HG02798 (cell line): ENCODE results near the gene CPHXL2.

Source experiments
- ATAC-seq: cut with Tn5 transposase; IDR thresholded peaks from one replicate; pipeline ENCODE4 v1.9.1; 2021; ENCODE audit warnings: mild to moderate bottlenecking; ENCODE audit not compliant: unreplicated experiment, poor library complexity

The CPHXL2 gene

GRCh38 chr16:75676909-75677308 is at the start of gene CPHXL2:
Gene CPHXL2 (minus strand): TSS chr16:75677009. CDS start chr16:75676999, 10 bp downstream.
- ATAC-seq: no peak

DNA sequence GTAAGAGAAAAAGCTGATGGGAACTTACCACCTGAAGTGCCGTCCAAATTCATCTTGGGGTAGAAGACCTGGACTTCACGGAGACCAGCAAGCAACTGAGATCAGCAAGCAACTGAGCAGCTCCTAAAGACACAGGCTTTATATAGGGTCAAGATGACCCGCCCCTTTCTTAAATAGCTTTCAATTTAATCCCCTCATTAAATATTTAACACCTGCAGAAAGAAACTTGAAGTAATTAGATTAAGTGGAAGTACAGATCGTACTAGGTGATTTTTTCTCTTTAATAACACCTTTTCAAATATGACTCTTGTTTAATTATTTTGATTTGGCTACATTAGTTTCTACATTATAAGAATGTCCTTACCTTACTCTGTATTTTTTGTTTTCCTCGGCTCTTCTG is 49.6 kb upstream of the CPHXL2 start, which contains the start of gene CPHXL:
CPHXL (minus strand) TSS at position 101 of the 400 bp plus-strand sequence; CDS start at position 53, 48 bp downstream.
- no peak for ATAC-seq

- no peak for ATAC-seq
These were observed 41.6 kb upstream of the CPHXL2 start for GRCh38 chr16:75718452-75718851.

DNA sequence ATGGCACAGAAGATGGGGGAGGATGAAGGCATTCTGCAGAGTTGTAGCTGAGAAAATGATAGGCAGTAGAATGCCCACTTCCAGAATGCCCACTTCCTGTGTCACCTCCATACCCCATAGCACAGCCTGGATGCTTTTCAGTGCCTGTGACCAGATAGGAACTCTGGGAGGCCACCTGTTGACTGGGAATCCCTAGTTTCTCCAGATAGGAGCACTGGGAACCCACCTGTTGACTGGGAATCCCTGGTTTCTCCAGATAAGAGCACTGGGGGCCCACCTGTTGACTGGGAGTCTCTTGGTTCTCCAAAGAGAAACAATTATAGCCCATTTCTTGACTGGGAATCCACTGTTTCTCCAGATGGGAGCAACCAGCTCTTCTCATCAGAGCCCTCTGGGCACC is 37.9 kb upstream of the CPHXL2 start:
- ATAC-seq: no peak

DNA sequence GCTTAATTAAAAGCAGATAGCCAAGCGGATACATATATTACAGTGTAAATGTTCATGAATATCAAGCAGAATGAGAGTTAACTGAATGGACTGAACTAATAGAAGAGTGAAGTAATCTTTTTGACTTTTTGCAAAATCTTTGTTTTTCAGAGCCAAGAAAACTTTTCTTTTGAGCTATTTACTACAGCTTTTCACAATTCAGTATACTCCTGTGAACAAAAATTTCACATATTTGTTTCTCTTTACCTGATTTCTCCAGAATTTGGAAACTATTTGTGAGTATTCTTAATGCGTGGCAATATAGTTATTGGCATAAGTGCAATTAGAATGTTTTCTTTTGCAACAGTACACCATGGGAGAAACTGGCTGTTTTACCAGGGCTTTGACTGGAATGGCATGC is 33.5 kb upstream of the CPHXL2 start:
- no peak for ATAC-seq

GRCh38 chr16:75703306-75703705 is 26.5 kb upstream of the CPHXL2 start:
- ATAC-seq: no peak

DNA sequence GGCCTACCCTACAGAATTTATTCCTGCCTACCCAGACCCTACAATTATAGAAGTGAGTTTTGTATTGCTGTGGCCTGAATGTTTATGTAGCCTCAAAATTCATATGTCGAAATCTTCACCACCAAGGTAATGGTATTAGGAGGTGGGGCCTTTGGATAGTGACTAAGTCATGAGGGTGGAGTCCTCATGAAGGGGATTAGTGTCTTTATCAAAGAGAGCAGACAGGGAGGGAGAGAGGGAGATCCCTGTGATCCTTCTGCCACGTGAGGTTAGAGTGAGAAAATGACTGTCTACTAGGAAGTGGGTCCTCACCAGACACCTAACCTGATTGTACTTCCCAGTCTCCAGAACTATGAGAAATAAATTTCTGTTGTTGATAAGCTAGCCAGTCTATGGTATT is 25.4 kb upstream of the CPHXL2 start:
- ATAC-seq: no peak

DNA sequence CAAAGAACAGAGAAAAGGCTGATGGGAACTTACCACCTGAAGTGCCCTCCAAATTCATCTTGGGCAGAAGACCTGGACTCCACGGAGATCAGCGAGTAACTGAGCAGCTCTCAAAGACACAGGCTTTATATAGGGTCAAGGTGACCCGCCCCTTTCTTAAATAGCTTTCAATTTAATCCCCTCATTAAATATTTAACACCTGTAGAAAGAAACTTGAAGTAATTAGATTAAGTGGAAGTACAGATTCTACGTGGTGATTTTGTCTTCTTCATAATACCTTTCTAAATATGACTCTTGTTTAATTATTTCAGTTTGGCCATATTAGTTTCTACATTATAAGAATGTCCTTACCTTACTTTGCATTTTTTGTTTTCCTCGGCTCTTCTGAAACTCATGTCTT is 24.6 kb upstream of the CPHXL2 start, which contains the start of gene DUXB:
DUXB (minus strand) TSS at position 101 of the 400 bp plus-strand sequence; CDS start at position 58, 43 bp downstream.
- no peak for ATAC-seq

GRCh38 chr16:75697571-75697970 is 20.8 kb upstream of the CPHXL2 start:
- ATAC-seq: no peak

DNA sequence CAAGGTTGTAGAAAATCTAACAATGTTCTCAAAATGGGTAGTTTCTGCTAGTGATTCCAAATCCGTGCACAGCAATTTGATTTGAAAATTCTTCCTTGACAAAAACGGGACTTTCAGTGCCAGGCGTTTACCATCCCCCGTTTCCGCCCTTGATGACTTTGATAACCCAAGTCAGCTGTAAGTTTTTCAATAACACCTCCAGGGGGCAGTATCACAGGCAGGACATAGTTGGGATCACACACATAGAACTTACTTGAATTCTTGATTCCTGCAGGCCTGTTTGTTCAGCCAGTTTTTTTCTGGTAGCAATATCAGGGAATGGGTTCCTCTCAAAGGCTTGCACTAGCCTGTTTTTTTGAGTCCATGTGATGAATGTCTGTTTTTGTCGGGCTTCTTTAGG is 18.9 kb upstream of the CPHXL2 start:
- no peak for ATAC-seq

- no peak for ATAC-seq
These were observed 10.6 kb upstream of the CPHXL2 start for GRCh38 chr16:75687361-75687760.

DNA sequence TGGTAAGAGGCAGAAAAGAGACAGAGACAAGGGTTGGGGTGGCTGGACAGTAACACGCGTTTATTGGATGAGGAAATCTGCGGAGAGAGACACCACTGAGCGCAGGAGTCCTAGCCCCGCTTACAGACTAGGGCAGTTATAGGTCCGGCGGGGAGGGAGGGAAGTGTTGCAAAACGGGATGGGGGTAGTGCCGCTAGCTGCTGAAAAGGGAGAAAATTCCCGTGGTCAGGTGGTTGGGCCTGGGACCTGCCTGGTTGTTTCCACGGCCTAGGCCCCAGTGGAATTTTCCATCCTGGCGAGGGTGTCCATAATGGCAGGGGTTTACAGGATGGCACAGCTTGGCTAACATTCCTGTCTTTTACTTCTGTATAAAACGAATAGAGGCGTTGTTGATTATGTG is 5.5 kb upstream of the CPHXL2 start:
- no peak for ATAC-seq

DNA sequence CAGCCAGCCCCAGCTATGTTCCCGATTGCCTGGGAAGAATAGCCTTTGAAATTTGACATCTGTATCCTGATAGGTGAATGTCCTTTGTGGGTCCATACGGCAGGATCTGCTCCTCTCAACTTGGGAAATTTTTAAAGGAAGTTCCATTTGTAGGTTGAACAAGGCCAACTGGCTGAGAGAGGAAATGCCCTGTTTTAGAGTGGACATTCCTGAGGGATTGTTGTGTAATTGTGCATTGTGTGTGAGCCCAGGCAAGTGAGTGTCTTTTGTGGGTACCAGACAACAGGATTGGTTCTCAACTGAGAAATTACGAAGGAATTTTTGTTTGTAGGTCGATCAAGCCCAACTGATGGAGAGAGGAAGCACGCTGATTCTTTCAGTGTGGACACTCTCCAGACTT is 2.6 kb upstream of the CPHXL2 start:
- ATAC-seq: no peak

- ATAC-seq: no peak
These were observed 9.3 kb downstream of the CPHXL2 start for GRCh38 chr16:75667503-75667902.

DNA sequence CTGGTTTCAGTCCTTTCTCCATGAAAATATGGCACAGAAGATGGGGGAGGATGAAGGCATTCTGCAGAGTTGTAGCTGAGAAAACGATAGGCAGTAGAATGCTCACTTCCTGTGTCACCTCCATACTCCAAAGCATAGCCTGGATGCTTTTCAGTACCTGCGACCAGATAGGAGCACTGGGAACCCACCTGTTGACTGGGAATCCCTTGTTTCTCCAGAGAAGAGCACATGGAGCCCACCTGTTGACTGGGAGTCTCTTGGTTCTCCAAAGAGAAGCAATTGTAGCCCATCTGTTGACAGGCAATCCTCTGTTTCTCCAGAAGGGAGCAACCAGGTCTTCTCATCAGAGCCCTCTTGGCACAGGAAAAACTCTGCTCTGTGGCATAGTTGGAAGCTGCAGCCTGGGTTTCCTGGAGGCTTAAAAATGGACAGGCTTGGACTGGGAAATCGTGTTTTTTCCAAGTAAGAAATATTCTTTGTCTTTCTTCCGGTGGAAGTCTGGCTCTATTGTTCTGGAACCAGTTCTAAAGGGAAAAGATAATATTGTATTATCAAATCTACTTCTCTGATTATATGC is 16.0 kb downstream of the CPHXL2 start:
- ATAC-seq: no peak

GRCh38 chr16:75660321-75660720 is 16.5 kb downstream of the CPHXL2 start:
- no peak for ATAC-seq

DNA sequence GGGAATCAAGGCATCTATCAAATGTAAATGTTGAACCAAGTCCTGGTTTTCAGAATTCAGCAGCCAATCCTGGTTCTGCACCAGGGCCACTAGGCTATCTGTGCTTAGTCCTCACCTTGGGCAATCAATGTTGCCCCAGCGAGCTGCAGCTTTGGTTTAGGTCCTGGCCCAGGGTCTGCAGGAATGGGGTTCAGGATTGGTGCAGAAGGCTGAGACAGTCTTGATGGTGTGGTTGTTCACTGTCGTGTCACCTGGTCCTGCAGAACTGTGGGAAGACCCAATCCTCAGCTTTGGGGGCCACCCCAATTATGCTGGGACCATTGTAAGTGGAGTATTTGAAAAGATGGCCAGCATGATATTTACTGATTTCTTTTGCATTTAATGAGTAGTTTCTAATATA is 18.6 kb downstream of the CPHXL2 start:
- no peak for ATAC-seq

- ATAC-seq: no peak
These were observed 22.9 kb downstream of the CPHXL2 start for GRCh38 chr16:75653922-75654321.

DNA sequence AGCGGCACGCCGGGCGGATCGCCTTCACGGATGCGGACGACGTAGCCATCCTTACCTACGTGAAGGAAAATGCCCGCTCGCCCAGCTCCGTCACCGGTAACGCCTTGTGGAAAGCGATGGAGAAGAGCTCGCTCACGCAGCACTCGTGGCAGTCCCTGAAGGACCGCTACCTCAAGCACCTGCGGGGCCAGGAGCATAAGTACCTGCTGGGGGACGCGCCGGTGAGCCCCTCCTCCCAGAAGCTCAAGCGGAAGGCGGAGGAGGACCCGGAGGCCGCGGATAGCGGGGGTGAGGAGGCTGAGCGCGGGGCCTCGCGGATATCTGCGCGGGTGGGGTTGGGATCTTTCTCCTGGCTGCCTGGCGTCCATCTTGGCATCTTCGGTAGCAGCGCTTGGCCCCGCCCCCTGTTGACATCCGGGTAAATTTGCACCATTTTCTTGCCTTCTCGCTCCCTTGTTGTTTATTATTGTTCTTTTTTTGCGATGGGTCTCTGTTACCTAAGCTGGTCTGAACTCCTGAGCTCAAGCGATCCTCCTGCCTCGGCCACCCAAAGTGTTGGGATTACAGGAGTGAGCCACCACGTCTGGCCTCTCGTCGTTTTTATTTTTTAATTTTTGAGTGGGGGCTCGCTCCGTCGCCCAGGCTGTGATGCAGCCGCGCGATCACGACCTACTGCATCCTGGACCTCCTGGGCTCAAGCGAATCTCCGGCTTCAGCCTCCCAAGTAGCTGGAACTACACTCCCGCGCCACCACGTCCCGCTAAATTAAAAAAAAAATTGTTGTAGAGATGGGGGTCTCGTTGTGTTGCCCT is 28.3 kb downstream of the CPHXL2 start:
- peak; percentile 36 for ATAC-seq

GRCh38 chr16:75647492-75648264 is 29.1 kb downstream of the CPHXL2 start, which contains the start of the genes KARS1 and TERF2IP:
Gene KARS1 (minus strand): TSS chr16:75647665. CDS start chr16:75647639, 26 bp downstream.
Gene TERF2IP (plus strand): TSS chr16:75647773. CDS start chr16:75647883, 110 bp downstream.
- ATAC-seq: peak; percentile 89

- peak; percentile 22 for ATAC-seq
These were observed 29.7 kb downstream of the CPHXL2 start for GRCh38 chr16:75647112-75647491.
